Astrocyte (in vitro differentiated cells and primary cell): Measurements from ENCODE around the gene TRMT61A.

ENCODE experiments used
- EZH2 ChIP-seq: IDR thresholded peaks from 2 replicates; pipeline ENCODE4 v1.6.1; 2012; ENCODE audit warnings: mild to moderate bottlenecking, low read length, inconsistent platforms; ENCODE audit not compliant: insufficient read depth
- TF ChIP-seq, protein P1 (sequence below): IDR thresholded peaks from 2 replicates; pipeline ENCODE4 v1.5.1; 2011; ENCODE audit warnings: low read depth, mild to moderate bottlenecking, inconsistent platforms, low read length, moderate library complexity; ENCODE audit not compliant: insufficient read depth

DNA sequence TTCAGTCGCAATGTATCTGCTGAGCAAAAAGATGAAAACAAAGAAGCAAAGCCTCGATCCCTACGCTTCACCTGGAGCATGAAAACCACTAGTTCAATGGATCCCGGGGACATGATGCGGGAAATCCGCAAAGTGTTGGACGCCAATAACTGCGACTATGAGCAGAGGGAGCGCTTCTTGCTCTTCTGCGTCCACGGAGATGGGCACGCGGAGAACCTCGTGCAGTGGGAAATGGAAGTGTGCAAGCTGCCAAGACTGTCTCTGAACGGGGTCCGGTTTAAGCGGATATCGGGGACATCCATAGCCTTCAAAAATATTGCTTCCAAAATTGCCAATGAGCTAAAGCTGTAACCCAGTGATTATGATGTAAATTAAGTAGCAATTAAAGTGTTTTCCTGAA, 26.1 kb upstream of the TRMT61A start:
- TF ChIP-seq, protein P1, sequence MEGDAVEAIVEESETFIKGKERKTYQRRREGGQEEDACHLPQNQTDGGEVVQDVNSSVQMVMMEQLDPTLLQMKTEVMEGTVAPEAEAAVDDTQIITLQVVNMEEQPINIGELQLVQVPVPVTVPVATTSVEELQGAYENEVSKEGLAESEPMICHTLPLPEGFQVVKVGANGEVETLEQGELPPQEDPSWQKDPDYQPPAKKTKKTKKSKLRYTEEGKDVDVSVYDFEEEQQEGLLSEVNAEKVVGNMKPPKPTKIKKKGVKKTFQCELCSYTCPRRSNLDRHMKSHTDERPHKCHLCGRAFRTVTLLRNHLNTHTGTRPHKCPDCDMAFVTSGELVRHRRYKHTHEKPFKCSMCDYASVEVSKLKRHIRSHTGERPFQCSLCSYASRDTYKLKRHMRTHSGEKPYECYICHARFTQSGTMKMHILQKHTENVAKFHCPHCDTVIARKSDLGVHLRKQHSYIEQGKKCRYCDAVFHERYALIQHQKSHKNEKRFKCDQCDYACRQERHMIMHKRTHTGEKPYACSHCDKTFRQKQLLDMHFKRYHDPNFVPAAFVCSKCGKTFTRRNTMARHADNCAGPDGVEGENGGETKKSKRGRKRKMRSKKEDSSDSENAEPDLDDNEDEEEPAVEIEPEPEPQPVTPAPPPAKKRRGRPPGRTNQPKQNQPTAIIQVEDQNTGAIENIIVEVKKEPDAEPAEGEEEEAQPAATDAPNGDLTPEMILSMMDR, result no peak
- no peak for TF ChIP-seq EZH2
